VCaP (cell line): ENCODE data around the gene A2ML1.

ENCODE experiments used
- H3K27ac ChIP-seq: fragments of 450-650 bp; 2 replicates; pipeline ENCODE4 v1.5.1; 2017
- CTCF ChIP-seq: fragments of 450-650 bp; conservative IDR thresholded peaks from 2 replicates; pipeline ENCODE4 v1.5.1; 2017; ENCODE audit warnings: mild to moderate bottlenecking, moderate library complexity

A2ML1 gene

GRCh38 chr12:8827551-8828256, 5.3 kb downstream of the A2ML1 start:
- TF ChIP-seq CTCF, result no peak
- no peak overlapping the region; the same call in 1 of the 2 replicates for H3K27ac ChIP-seq

- TF ChIP-seq CTCF, result no peak
- H3K27ac ChIP-seq, result no peak overlapping the region; the same call in 1 of the 2 replicates
Observed at GRCh38 chr12:8828257-8829124, 6.1 kb downstream of the A2ML1 start.

- no peak overlapping the region; the same call in 1 of the 2 replicates for H3K27ac ChIP-seq
- no peak for TF ChIP-seq CTCF
Observed at GRCh38 chr12:8829125-8829518, 6.7 kb downstream of the A2ML1 start.

GRCh38 chr12:8829621-8830020, 7.2 kb downstream of the A2ML1 start:
- no peak overlapping the region for H3K27ac ChIP-seq
- TF ChIP-seq CTCF, result no peak

GRCh38 chr12:8831116-8831515, 8.7 kb downstream of the A2ML1 start:
- no peak for TF ChIP-seq CTCF
- no peak overlapping the region for H3K27ac ChIP-seq

GRCh38 chr12:8832500-8832899, 10.1 kb downstream of the A2ML1 start:
- no peak overlapping the region for H3K27ac ChIP-seq
- no peak for TF ChIP-seq CTCF

GRCh38 chr12:8834230-8834629, 11.8 kb downstream of the A2ML1 start:
- TF ChIP-seq CTCF, result no peak
- H3K27ac ChIP-seq, result no peak overlapping the region
